ENCODE data around the gene EIF3K.

EIF3K gene

GRCh38 chr19:38684862-38685665 is 66.1 kb downstream of the EIF3K start:
- DNase-seq (ENCODE audit: low read depth): no peak

- no peak for DNase-seq (ENCODE audit: low read depth)
Measured at GRCh38 chr19:38685666-38686529, 66.9 kb downstream of the EIF3K start.

- peak; percentile 13 for DNase-seq (ENCODE audit: low read depth)
Measured at GRCh38 chr19:38686530-38686888, 67.5 kb downstream of the EIF3K start.
